Measurements from ENCODE around the gene WDR7.

The WDR7 gene

GRCh38 chr18:57048351-57048750 lies 397.2 kb downstream of the WDR7 start:
- no peak for DNase-seq (ENCODE audit: low read depth)

- no peak for DNase-seq (ENCODE audit: low read depth)
Measured at GRCh38 chr18:57048859-57049258, 397.7 kb downstream of the WDR7 start.

GRCh38 chr18:57050310-57050949 lies 399.3 kb downstream of the WDR7 start:
- no peak for DNase-seq (ENCODE audit: low read depth)

GRCh38 chr18:57051021-57051656 lies 400.0 kb downstream of the WDR7 start:
- DNase-seq (ENCODE audit: low read depth), result no peak

- no peak for DNase-seq (ENCODE audit: low read depth)
Measured at GRCh38 chr18:57051657-57052044, 400.5 kb downstream of the WDR7 start.

GRCh38 chr18:57052173-57052572 lies 401.0 kb downstream of the WDR7 start:
- no peak for DNase-seq (ENCODE audit: low read depth)

GRCh38 chr18:57052759-57053158 lies 401.6 kb downstream of the WDR7 start:
- DNase-seq (ENCODE audit: low read depth), result no peak

GRCh38 chr18:57054891-57055290 lies 403.7 kb downstream of the WDR7 start:
- no peak for DNase-seq (ENCODE audit: low read depth)

- no peak for DNase-seq (ENCODE audit: low read depth)
Measured at GRCh38 chr18:57057890-57058289, 406.7 kb downstream of the WDR7 start.

- no peak for DNase-seq (ENCODE audit: low read depth)
Measured at GRCh38 chr18:57058734-57059133, 407.6 kb downstream of the WDR7 start.

GRCh38 chr18:57059366-57059765 lies 408.2 kb downstream of the WDR7 start:
- no peak for DNase-seq (ENCODE audit: low read depth)

GRCh38 chr18:57060814-57061213 lies 409.7 kb downstream of the WDR7 start:
- DNase-seq (ENCODE audit: low read depth), result no peak

GRCh38 chr18:57062178-57062577 lies 411.0 kb downstream of the WDR7 start:
- no peak for DNase-seq (ENCODE audit: low read depth)

GRCh38 chr18:57062844-57063243 lies 411.7 kb downstream of the WDR7 start:
- DNase-seq (ENCODE audit: low read depth), result no peak

- no peak for DNase-seq (ENCODE audit: low read depth)
Measured at GRCh38 chr18:57063601-57064103, 412.5 kb downstream of the WDR7 start.

- DNase-seq (ENCODE audit: low read depth), result no peak
Measured at GRCh38 chr18:57073501-57074187, 422.5 kb downstream of the WDR7 start.

GRCh38 chr18:57075716-57076400 lies 424.7 kb downstream of the WDR7 start:
- no peak for DNase-seq (ENCODE audit: low read depth)

GRCh38 chr18:57077005-57077765 lies 426.0 kb downstream of the WDR7 start:
- no peak for DNase-seq (ENCODE audit: low read depth)

GRCh38 chr18:57077786-57078552 lies 426.8 kb downstream of the WDR7 start:
- no peak for DNase-seq (ENCODE audit: low read depth)

GRCh38 chr18:57078614-57079013 lies 427.5 kb downstream of the WDR7 start:
- DNase-seq (ENCODE audit: low read depth), result no peak

GRCh38 chr18:57080479-57080878 lies 429.3 kb downstream of the WDR7 start:
- no peak for DNase-seq (ENCODE audit: low read depth)

Data from T-helper 22 cell (primary cell).